ENCODE results near the gene SARM1. TPM values are rescaled to one million over a fixed set of nuclear protein-coding genes. Genes with fewer than 3 reads are reported as not detected.

The SARM1 gene
- polyA plus RNA-seq, 1 of the 3 experiments (the other 2 are of a cell fraction): 17.4 TPM

GRCh38 chr17:28443901-28444638, 72.6 kb downstream of the SARM1 start:
- H3K27me3 ChIP-seq (ENCODE audit: insufficient read depth): peaks cover 8% of the 10 kb centered on the region; the same call in 1 of the 2 replicates
- H3K79me2 ChIP-seq (ENCODE audit: insufficient read depth): no peaks in the 10 kb centered on the region
- H3K4me2 ChIP-seq: no peak overlapping the region
- H3K4me3 ChIP-seq (ENCODE audit: low read depth in 2 of 2, low read length in 1 of 2): no peak overlapping the region
- no peak overlapping the region for H2AFZ ChIP-seq (ENCODE audit: low read depth)
- no peaks in the 10 kb centered on the region for H4K20me1 ChIP-seq (ENCODE audit: insufficient read depth)
- no peaks in the 10 kb centered on the region for H3K9me2 ChIP-seq
- H3K36me3 ChIP-seq (replicated peaks in 1 of 2; ENCODE audit: control insufficient read depth in 1 of 2, insufficient read depth in 2 of 2, low read length in 1 of 2): no peaks in the 10 kb centered on the region
- H3K27ac ChIP-seq (ENCODE audit: low read depth in 2 of 2, low read length in 1 of 2): no peak overlapping the region
- H3K9me3 ChIP-seq: no peaks in the 10 kb centered on the region; the same call in 1 of the 2 replicates
- WGBS (ENCODE audit: low lambda C conversion rate): 52% methylated on average over 9 of the region's 9 CpGs
- H3K9ac ChIP-seq: no peak overlapping the region
- TF ChIP-seq NFIC (IDR thresholded peaks at IDR 0.05; ENCODE audit: borderline replicate concordance) (no peak), CHD2 (IDR thresholded peaks at IDR 0.05; ENCODE audit: low read length, partially characterized antibody) (no peak), RXRA (IDR thresholded peaks at IDR 0.05; ENCODE audit: borderline replicate concordance, low read depth) (no peak), ELF1 (IDR thresholded peaks at IDR 0.05) (no peak), NRF1 (IDR thresholded peaks at IDR 0.05; ENCODE audit: low read depth, low read length) (no peak), MAX (IDR thresholded peaks at IDR 0.05; ENCODE audit: low read depth) (no peak), GATA2 (CRISPR knock-in tag; IDR thresholded peaks at IDR 0.05) (no peak), CTCF (IDR thresholded peaks at IDR 0.05) (no peak)
- H3K4me1 ChIP-seq (ENCODE audit: control insufficient read depth in 1 of 2, insufficient read depth in 2 of 2, low read depth in 1 of 2, low read length in 1 of 2): no peaks in the 10 kb centered on the region
- ChIA-PET POLR2A (interaction anchor here (0.6 kb wide), 1 partner anchor 35 kb away, joined by 3 read pairs; no protein-coding TSS in a partner anchor), CTCF (no interaction called here)
- H3F3A ChIP-seq (replicated peaks; ENCODE audit: insufficient read depth): no peaks in the 10 kb centered on the region
- DNase-seq: no peak

- POLR2A ChIA-PET: no interaction called here
- no peak for DNase-seq
- no peaks in the 10 kb centered on the region for H3K9me2 ChIP-seq
- no peak overlapping the region for H3K9ac ChIP-seq
- no peaks in the 10 kb centered on the region for H3K79me2 ChIP-seq (ENCODE audit: insufficient read depth)
- H3K4me1 ChIP-seq (ENCODE audit: control insufficient read depth in 1 of 2, insufficient read depth in 2 of 2, low read depth in 1 of 2, low read length in 1 of 2): no peaks in the 10 kb centered on the region
- no peaks in the 10 kb centered on the region; the same call in 1 of the 2 replicates for H3K27me3 ChIP-seq (ENCODE audit: insufficient read depth)
- no peaks in the 10 kb centered on the region for H3F3A ChIP-seq (replicated peaks; ENCODE audit: insufficient read depth)
- no peak overlapping the region for H3K27ac ChIP-seq (ENCODE audit: low read depth in 2 of 2, low read length in 1 of 2)
- H2AFZ ChIP-seq (ENCODE audit: low read depth): no peak overlapping the region
- no peaks in the 10 kb centered on the region for H3K36me3 ChIP-seq (replicated peaks in 1 of 2; ENCODE audit: control insufficient read depth in 1 of 2, insufficient read depth in 2 of 2, low read length in 1 of 2)
- H3K4me3 ChIP-seq (ENCODE audit: low read depth in 2 of 2, low read length in 1 of 2): no peak overlapping the region
- H3K9me3 ChIP-seq: no peaks in the 10 kb centered on the region; the same call in 1 of the 2 replicates
- no peak overlapping the region for H3K4me2 ChIP-seq
- H4K20me1 ChIP-seq (ENCODE audit: insufficient read depth): no peaks in the 10 kb centered on the region
- CTCF ChIA-PET: no interaction called here
- 39% methylated on average over 7 of the region's 8 CpGs for WGBS (ENCODE audit: low lambda C conversion rate)
- TF ChIP-seq RAD21 (IDR thresholded peaks at IDR 0.05; ENCODE audit: low read length) (no peak), CHD2 (IDR thresholded peaks at IDR 0.05; ENCODE audit: low read length, partially characterized antibody) (no peak), FOXM1 (IDR thresholded peaks at IDR 0.05; ENCODE audit: low read depth) (no peak), MEF2A (IDR thresholded peaks at IDR 0.05; ENCODE audit: borderline replicate concordance, low read depth) (no peak), ZBTB33 (IDR thresholded peaks at IDR 0.05; ENCODE audit: borderline replicate concordance, low read depth) (no peak), CTCF (IDR thresholded peaks at IDR 0.05) (no peak), SMC3 (IDR thresholded peaks at IDR 0.05; ENCODE audit: low read depth, low read length) (no peak), POLR2AphosphoS5 (IDR thresholded peaks at IDR 0.05; ENCODE audit: low read depth, low read length) (no peak), GABPA (IDR thresholded peaks at IDR 0.05; ENCODE audit: low read depth) (no peak), NRF1 (IDR thresholded peaks at IDR 0.05; ENCODE audit: low read depth, low read length) (no peak), NFIC (IDR thresholded peaks at IDR 0.05; ENCODE audit: borderline replicate concordance) (no peak), JUND (IDR thresholded peaks at IDR 0.05) (no peak), TCF12 (IDR thresholded peaks at IDR 0.05) (no peak), MAX (IDR thresholded peaks at IDR 0.05; ENCODE audit: low read depth) (no peak), FOXJ3 (CRISPR knock-in tag; IDR thresholded peaks at IDR 0.05) (no peak), EP300 (IDR thresholded peaks at IDR 0.05; ENCODE audit: borderline replicate concordance in 1 of 2, low read depth in 1 of 2, low read length in 1 of 2) (no peak), RCOR1 (IDR thresholded peaks at IDR 0.05; ENCODE audit: low read length) (no peak)
Measured at GRCh38 chr17:28446716-28447395, 75.4 kb downstream of the SARM1 start.
